B cell (primary cell): Measurements from ENCODE around the gene DHTKD1. TPM values are rescaled to one million over a fixed set of nuclear protein-coding genes. Genes with fewer than 3 reads are reported as not detected.

Experiments
- ATAC-seq: fragments of 200-7000 bp; cut with Tn5 transposase; one replicate; pipeline ENCODE4 v1.10.0; 2021; ENCODE audit warnings: low read depth, mild to moderate bottlenecking, moderate number of reproducible peaks, moderate library complexity
- CTCF ChIA-PET: fragments of 350-600 bp; sonication (Branson Sonifier 250); formaldehyde crosslinking; loops from one replicate; lab custom pipeline; 2021; ENCODE audit warnings: antibody characterized with exemption, inconsistent platforms; lab: Charles Lee
- POLR2A ChIA-PET: fragments of 350-600 bp; sonication (Branson Sonifier 250); formaldehyde crosslinking; loops from one replicate; lab custom pipeline; 2021; ENCODE audit warnings: antibody characterized with exemption; lab: Charles Lee
- DNase-seq: peaks from one replicate; pipeline ENCODE4 v3.0.0; 2013
- H2AFZ ChIP-seq: 2 replicates; pipeline ENCODE4 v1.6.1; 2012; ENCODE audit warnings: mild to moderate bottlenecking, low read depth, low read length; ENCODE audit not compliant: insufficient read depth, poor library complexity, severe bottlenecking
- H3K27ac ChIP-seq, 2 donors: 1 replicate in 1 of 2; 2 replicates in 1 of 2; pipeline ENCODE4 v1.5.1; 2012 to 2013; ENCODE audit warnings: low read length in 2 of 2, mild to moderate bottlenecking in 2 of 2, moderate library complexity in 1 of 2
- H3K27me3 ChIP-seq, 4 experiments: fragments of 200-600 bp in 1 of 4; sonication (generic) in 1 of 4; replicated peaks in 1 of 4; 1 replicate in 2 of 4; 2 replicates in 2 of 4; pipeline versions ENCODE4 v1.6.1 to v1.7.0; 2013 to 2016; ENCODE audit warnings: low read length in 3 of 4, mild to moderate bottlenecking in 2 of 4, mixed read lengths in 1 of 4, moderate library complexity in 1 of 4; ENCODE audit not compliant: insufficient read depth in 4 of 4, control insufficient read depth in 3 of 4; ENCODE audit errors: control extremely low read depth in 1 of 4
- H3K36me3 ChIP-seq, 2 experiments: replicated peaks in 1 of 2; 1 replicate in 1 of 2; 2 replicates in 1 of 2; pipeline versions ENCODE4 v1.6.1 to v1.7.1; 2013; ENCODE audit warnings: low read length in 1 of 2; ENCODE audit not compliant: insufficient read depth in 2 of 2, control insufficient read depth in 1 of 2; ENCODE audit errors: control extremely low read depth in 1 of 2, extremely low read depth in 1 of 2
- H3K4me1 ChIP-seq, 2 donors: fragments of 200-600 bp in 1 of 2; sonication (generic) in 1 of 2; 1 replicate in 1 of 2; 2 replicates in 1 of 2; pipeline versions ENCODE4 v1.5.1 to v1.6.1; 2013 to 2017; ENCODE audit warnings: low read length in 2 of 2; ENCODE audit not compliant: control insufficient read depth in 2 of 2, insufficient read depth in 2 of 2
- H3K4me2 ChIP-seq: replicated peaks from 2 replicates; pipeline ENCODE3; 2012; ENCODE audit warnings: mild to moderate bottlenecking, low read depth, low read length; ENCODE audit not compliant: poor library complexity, severe bottlenecking
- H3K4me3 ChIP-seq, 5 experiments: fragments of 200-600 bp in 1 of 5; sonication (generic) in 1 of 5; 1 replicate in 3 of 5; 2 replicates in 2 of 5; pipeline versions ENCODE4 v1.5.1 to v1.7.0; 2011 to 2016; ENCODE audit warnings: low read length in 4 of 5, mild to moderate bottlenecking in 4 of 5, low read depth in 2 of 5, control low read depth in 1 of 5, moderate library complexity in 1 of 5; ENCODE audit not compliant: insufficient read depth in 1 of 5; ENCODE audit errors: control extremely low read depth in 1 of 5, extremely low read depth in 1 of 5
- H3K79me2 ChIP-seq: fragments of 200-600 bp; sonication (generic); one replicate; pipeline ENCODE4 v1.6.0; 2016; ENCODE audit warnings: low read length; ENCODE audit not compliant: control insufficient read depth, insufficient read depth
- H3K9ac ChIP-seq: fragments of 200-600 bp; sonication (generic); 2 replicates; pipeline ENCODE4 v1.6.1; 2017; ENCODE audit warnings: mild to moderate bottlenecking, low read length, moderate library complexity
- H3K9me3 ChIP-seq, 3 donors: one replicate each; pipeline versions ENCODE4 v1.6.1 to v1.7.1; 2013; ENCODE audit warnings: low read length in 2 of 3; ENCODE audit not compliant: control insufficient read depth in 2 of 3, insufficient read depth in 1 of 3; ENCODE audit errors: control extremely low read depth in 1 of 3
- H4K20me1 ChIP-seq: 2 replicates; pipeline ENCODE4 v1.6.0; 2012; ENCODE audit warnings: mild to moderate bottlenecking, low read length; ENCODE audit not compliant: insufficient read depth, control insufficient read depth, poor library complexity, severe bottlenecking
- H3K27ac Mint-ChIP-seq: one replicate; pipeline ENCODE4 v1.8.0; 2021; ENCODE audit warnings: mixed read lengths
- H3K27me3 Mint-ChIP-seq: one replicate; pipeline ENCODE4 v1.8.0; 2021; ENCODE audit warnings: mixed read lengths
- H3K4me1 Mint-ChIP-seq: one replicate; pipeline ENCODE4 v1.8.0; 2021; ENCODE audit warnings: mixed read lengths
- H3K4me3 Mint-ChIP-seq: one replicate; pipeline ENCODE4 v1.8.0; 2021; ENCODE audit warnings: mixed read lengths
- H3K9me3 Mint-ChIP-seq: one replicate; pipeline ENCODE4 v1.8.0; 2022; ENCODE audit warnings: mixed read lengths; ENCODE audit not compliant: insufficient read depth
- EZH2 ChIP-seq: IDR thresholded peaks from 2 replicates; pipeline ENCODE4 v1.6.1; 2012; ENCODE audit warnings: borderline replicate concordance, low read depth, mild to moderate bottlenecking, moderate library complexity, low read length; ENCODE audit not compliant: insufficient read depth, poor library complexity, severe bottlenecking
- WGBS: methylation state at CpG from one replicate; pipeline ENCODE4 v1.1.5; 2013; ENCODE audit warnings: missing lambda C conversion rate; ENCODE audit not compliant: insufficient coverage; 5-methylcytosine and 5-hydroxymethylcytosine counted together
- intact Hi-C: fragments of 100-400 bp; cut with micrococcal nuclease; formaldehyde crosslinking; loops from one replicate; pipeline ENCODE4 v1.10.0; 2022
- polyA plus RNA-seq: library from polyadenylated mRNA; depleted of rRNA; stranded (reverse); fragments of >200 nt; gene quantifications from 2 replicates; pipeline ENCODE4 v1.2.3, GENCODE V29; 2012
- total RNA-seq, 2 donors: library from RNA; stranded (reverse); fragments of 120-200 nt in 1 of 2; gene quantifications; 1 replicate in 1 of 2; 2 replicates in 1 of 2; pipeline versions ENCODE4 v1.2.3 to v1.2.4, GENCODE V29; 2013 to 2022
- TF ChIP-seq, protein P1 (sequence below): fragments of 200-600 bp; IDR thresholded peaks from one replicate; pipeline ENCODE4 v1.8.0; 2022; ENCODE audit warnings: antibody characterized with exemption, mild to moderate bottlenecking

DHTKD1 gene
- total and polyA plus RNA-seq, 2 donors (not counting 1 experiment from before 2014, with no cell fraction given): 22.7 to 72.3 TPM

DNA sequence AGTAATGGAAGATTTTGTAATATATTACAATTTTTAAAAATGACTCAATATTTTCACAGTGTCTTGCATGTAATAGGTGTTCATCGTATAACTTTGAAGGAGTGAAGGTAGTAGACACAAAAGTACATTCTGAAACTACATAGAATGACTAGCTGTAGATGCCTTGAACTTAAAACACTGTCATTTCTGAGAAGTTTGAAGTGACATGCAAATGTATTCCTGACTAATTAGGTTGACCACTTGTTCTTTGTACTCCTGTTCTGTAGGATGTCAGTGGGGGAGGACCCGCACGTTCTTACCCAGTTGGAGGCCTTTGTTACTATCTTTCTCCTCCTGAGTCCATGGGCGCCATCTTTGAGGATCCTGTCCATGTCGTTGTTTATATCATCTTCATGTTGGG, 91.9 kb downstream of the DHTKD1 start:
- H3K27me3 Mint-ChIP-seq: no peaks in the 10 kb centered on the region
- no peak for DNase-seq
- H3K79me2 ChIP-seq: no peaks in the 10 kb centered on the region
- no peak overlapping the region for H3K4me3 Mint-ChIP-seq
- ChIA-PET CTCF (no interaction called here), POLR2A (no interaction called here)
- H3K4me2 ChIP-seq: no peak overlapping the region
- H3K27ac Mint-ChIP-seq: no peak overlapping the region
- H3K9ac ChIP-seq: no peak overlapping the region
- no peak overlapping the region for H2AFZ ChIP-seq
- no peaks in the 10 kb centered on the region for H3K9me3 Mint-ChIP-seq
- no peaks in the 10 kb centered on the region for H3K9me3 ChIP-seq
- H3K4me3 ChIP-seq: no peak overlapping the region
- no peaks in the 10 kb centered on the region for H3K4me1 Mint-ChIP-seq
- H3K27me3 ChIP-seq: no peaks in the 10 kb centered on the region
- WGBS: 100% methylated on average over 1 of the region's 5 CpGs
- intact Hi-C loops: no loop called here
- H3K36me3 ChIP-seq: peaks cover 12 to 41% of the 10 kb centered on the region in 2 experiments
- no peak for TF ChIP-seq EZH2
- TF ChIP-seq, protein P1, sequence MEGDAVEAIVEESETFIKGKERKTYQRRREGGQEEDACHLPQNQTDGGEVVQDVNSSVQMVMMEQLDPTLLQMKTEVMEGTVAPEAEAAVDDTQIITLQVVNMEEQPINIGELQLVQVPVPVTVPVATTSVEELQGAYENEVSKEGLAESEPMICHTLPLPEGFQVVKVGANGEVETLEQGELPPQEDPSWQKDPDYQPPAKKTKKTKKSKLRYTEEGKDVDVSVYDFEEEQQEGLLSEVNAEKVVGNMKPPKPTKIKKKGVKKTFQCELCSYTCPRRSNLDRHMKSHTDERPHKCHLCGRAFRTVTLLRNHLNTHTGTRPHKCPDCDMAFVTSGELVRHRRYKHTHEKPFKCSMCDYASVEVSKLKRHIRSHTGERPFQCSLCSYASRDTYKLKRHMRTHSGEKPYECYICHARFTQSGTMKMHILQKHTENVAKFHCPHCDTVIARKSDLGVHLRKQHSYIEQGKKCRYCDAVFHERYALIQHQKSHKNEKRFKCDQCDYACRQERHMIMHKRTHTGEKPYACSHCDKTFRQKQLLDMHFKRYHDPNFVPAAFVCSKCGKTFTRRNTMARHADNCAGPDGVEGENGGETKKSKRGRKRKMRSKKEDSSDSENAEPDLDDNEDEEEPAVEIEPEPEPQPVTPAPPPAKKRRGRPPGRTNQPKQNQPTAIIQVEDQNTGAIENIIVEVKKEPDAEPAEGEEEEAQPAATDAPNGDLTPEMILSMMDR: no peak
- no peaks in the 10 kb centered on the region for H3K4me1 ChIP-seq
- H3K27ac ChIP-seq: no peak overlapping the region
- no peaks in the 10 kb centered on the region for H4K20me1 ChIP-seq
- no peak for ATAC-seq

DNA sequence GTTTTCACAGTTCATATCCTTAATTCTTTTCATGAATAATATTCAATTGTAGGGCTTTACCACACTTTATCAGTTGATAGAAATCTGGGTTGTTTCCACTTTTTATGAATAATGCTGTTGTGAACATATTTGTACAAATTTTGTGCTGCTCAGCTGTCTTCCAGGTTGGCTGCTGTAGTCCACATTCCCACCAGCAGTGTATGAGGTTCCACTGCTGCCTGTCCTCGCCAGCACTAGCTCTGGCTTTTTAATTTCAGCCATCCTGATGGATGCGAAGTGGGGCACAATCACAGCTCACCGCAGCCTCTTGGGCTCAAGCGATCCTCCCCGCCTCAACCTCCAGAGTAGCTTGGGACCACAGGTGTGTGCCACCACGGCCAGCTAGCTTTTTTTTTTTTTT, 94.2 kb downstream of the DHTKD1 start:
- Histone ChIP-seq H3K9ac (no peak overlapping the region), H3K36me3 (peaks cover 14 to 53% of the 10 kb centered on the region in 2 experiments), H3K27ac (no peak overlapping the region), H2AFZ (no peak overlapping the region), H3K4me1 (no peaks in the 10 kb centered on the region), H3K9me3 (no peaks in the 10 kb centered on the region), H3K27me3 (no peaks in the 10 kb centered on the region), H3K79me2 (no peaks in the 10 kb centered on the region), H3K4me2 (no peak overlapping the region), H4K20me1 (no peaks in the 10 kb centered on the region), H3K4me3 (no peak overlapping the region)
- WGBS: 67% methylated on average over 3 of the region's 6 CpGs
- ChIA-PET POLR2A (no interaction called here), CTCF (interaction anchor here (1.5 kb wide), 1 partner anchor 548 kb away, joined by 5 read pairs; no protein-coding TSS in a partner anchor)
- TF ChIP-seq, protein P1: no peak
- no peak for TF ChIP-seq EZH2
- H3K4me3 Mint-ChIP-seq: no peak overlapping the region
- H3K9me3 Mint-ChIP-seq: no peaks in the 10 kb centered on the region
- DNase-seq: no peak
- H3K4me1 Mint-ChIP-seq: no peaks in the 10 kb centered on the region
- H3K27me3 Mint-ChIP-seq: no peaks in the 10 kb centered on the region
- ATAC-seq: no peak
- H3K27ac Mint-ChIP-seq: no peak overlapping the region
- intact Hi-C loops: no loop called here
